Stomach (tissue), 9 donors: ENCODE results near the gene DNAH10. TPM values are rescaled to one million over a fixed set of nuclear protein-coding genes. Genes with fewer than 3 reads are reported as not detected.

Experiments
- DNase-seq, 2 donors: peaks; one replicate each; pipeline versions ENCODE4 v3.0.0 to v3.0.0-alpha.2; 2013 to 2019
- H3K27ac ChIP-seq, 5 donors: fragments of 200-600 bp in 4 of 5; sonication (generic) in 4 of 5; one replicate each; pipeline ENCODE4 v1.5.1; 2013 to 2019; ENCODE audit warnings: mild to moderate bottlenecking in 1 of 5, moderate library complexity in 1 of 5
- H3K27me3 ChIP-seq, 3 donors: fragments of 200-600 bp; sonication (generic); one replicate each; pipeline ENCODE4 v1.5.1; 2017 to 2019; ENCODE audit warnings: mixed run types in 1 of 3
- H3K36me3 ChIP-seq, 4 donors: fragments of 200-600 bp; sonication (generic); 1 replicate in 3 of 4; 2 replicates in 1 of 4; pipeline ENCODE4 v1.5.1; 2016 to 2019
- H3K4me1 ChIP-seq, 4 donors: fragments of 200-600 bp; sonication (generic); one replicate each; pipeline ENCODE4 v1.5.1; 2016 to 2019
- H3K4me3 ChIP-seq, 4 donors: fragments of 200-600 bp; sonication (generic) in 3 of 4; one replicate each; pipeline ENCODE4 v1.5.1; 2016 to 2019; ENCODE audit warnings: mild to moderate bottlenecking in 1 of 4
- H3K9me3 ChIP-seq, 4 donors: fragments of 200-600 bp; sonication (generic); one replicate each; pipeline ENCODE4 v1.5.1; 2016 to 2019
- CTCF ChIP-seq, 7 experiments: fragments of 450-650 bp in 4 of 7; fragments of 200-600 bp in 3 of 7; sonication (generic) in 3 of 7; IDR thresholded peaks; one replicate each; pipeline ENCODE4 v1.5.1; 2016 to 2019; ENCODE audit warnings: antibody characterized with exemption in 7 of 7, control low read depth in 2 of 7, mild to moderate bottlenecking in 1 of 7
- EP300 ChIP-seq: sonication (generic); formaldehyde crosslinking; IDR thresholded peaks from one replicate; pipeline ENCODE4 v1.6.1; 2017; ENCODE audit warnings: antibody characterized with exemption
- POLR2A ChIP-seq, 4 donors: fragments of 450-650 bp; IDR thresholded peaks; one replicate each; pipeline ENCODE4 v1.6.1; 2016; ENCODE audit warnings: antibody characterized with exemption in 4 of 4, control low read depth in 2 of 4, mild to moderate bottlenecking in 1 of 4, moderate library complexity in 1 of 4
- POLR2AphosphoS5 ChIP-seq, 3 donors: sonication (generic); formaldehyde crosslinking; IDR thresholded peaks; one replicate each; pipeline ENCODE4 v1.6.1; 2016; ENCODE audit warnings: antibody characterized with exemption in 3 of 3
- WGBS, 5 donors: extraction: QIAGEN DNeasy Blood & Tissue Kit in 3 of 5; methylation state at CpG; one replicate each; pipeline versions ENCODE4 v1.1.5 to v1.1.7; 2013 to 2018; 5-methylcytosine and 5-hydroxymethylcytosine counted together
- intact Hi-C: fragments of 100-400 bp; cut with DNase I; formaldehyde crosslinking; loops from one replicate; pipeline ENCODE4 v1.15.1; 2023; ENCODE audit warnings: low total_unique reads
- polyA plus RNA-seq, 3 donors: library from polyadenylated mRNA; stranded (reverse); fragments of 200-250 nt; gene quantifications; one replicate each; pipeline ENCODE4 v1.2.3, GENCODE V29; 2013
- total RNA-seq, 5 donors: library from RNA; depleted of rRNA; stranded (reverse); fragments of >200 nt; gene quantifications; one replicate each; pipeline versions ENCODE4 v1.1.0 to v1.2.3, GENCODE V29; 2014 to 2016
- donor health status: healthy with polysubstance abuse.
- donor health status: Bipolar disorder and iron deficiency.
- donor health status: healthy.

The DNAH10 gene
- total and polyA plus RNA-seq, 8 donors: under 0.01 to 0.92 (median 0.15) TPM; not detected in 3

- no peak for TF ChIP-seq EP300
- TF ChIP-seq POLR2AphosphoS5 (IDR thresholded peaks at IDR 0.05): no peak
- TF ChIP-seq CTCF (IDR thresholded peaks at IDR 0.05): no peak
- no peak for TF ChIP-seq POLR2A (IDR thresholded peaks at IDR 0.05)
- intact Hi-C loops: no loop called here
- H3K9me3 ChIP-seq: no peaks in the 10 kb centered on the region
- DNase-seq: no peak
- H3K27ac ChIP-seq: no peak overlapping the region
- no peaks in the 10 kb centered on the region for H3K4me1 ChIP-seq
- H3K4me3 ChIP-seq: no peak overlapping the region
- H3K27me3 ChIP-seq: no peaks in the 10 kb centered on the region
- peaks cover 0 to 12% (median 2%) of the 10 kb centered on the region in 4 donors for H3K36me3 ChIP-seq
- WGBS, 5 donors: 86 to 98% (median 92%) methylated on average over 8 to 9 of the region's 9 CpGs
Observed at GRCh38 chr12:123929946-123930583, 168.0 kb downstream of the DNAH10 start.

GRCh38 chr12:123931686-123932321, 169.7 kb downstream of the DNAH10 start:
- 83 to 87% (median 86%) methylated on average over 13 to 14 of the region's 14 CpGs for WGBS, 5 donors
- Histone ChIP-seq H3K4me1 (no peaks in the 10 kb centered on the region), H3K9me3 (no peaks in the 10 kb centered on the region), H3K36me3 (peaks cover 10 to 28% (median 12%) of the 10 kb centered on the region in 4 donors), H3K27ac (no peak overlapping the region), H3K4me3 (no peak overlapping the region), H3K27me3 (no peaks in the 10 kb centered on the region)
- TF ChIP-seq CTCF (IDR thresholded peaks at IDR 0.05) (no peak), POLR2AphosphoS5 (IDR thresholded peaks at IDR 0.05) (no peak), POLR2A (IDR thresholded peaks at IDR 0.05) (no peak), EP300 (no peak)
- intact Hi-C loops: no loop called here
- DNase-seq: no peak

- H3K4me1 ChIP-seq: no peaks in the 10 kb centered on the region
- no peak overlapping the region for H3K4me3 ChIP-seq
- TF ChIP-seq EP300: no peak
- no peak for TF ChIP-seq POLR2A (IDR thresholded peaks at IDR 0.05)
- TF ChIP-seq POLR2AphosphoS5 (IDR thresholded peaks at IDR 0.05): no peak
- TF ChIP-seq CTCF (IDR thresholded peaks at IDR 0.05): no peak
- H3K36me3 ChIP-seq: peaks cover 18 to 39% (median 24%) of the 10 kb centered on the region in 4 donors
- whole genome bisulfite sequencing, 5 donors: 87 to 92% (median 89%) methylated on average over 14 of the region's 14 CpGs
- H3K27ac ChIP-seq: no peak overlapping the region
- no peaks in the 10 kb centered on the region for H3K27me3 ChIP-seq
- intact Hi-C loops: no loop called here
- no peaks in the 10 kb centered on the region for H3K9me3 ChIP-seq
- no peak for DNase-seq
Observed at GRCh38 chr12:123933214-123933613, 171.1 kb downstream of the DNAH10 start.

- 85 to 93% (median 90%) methylated on average over 6 to 11 of the region's 11 CpGs for WGBS, 5 donors
- no peaks in the 10 kb centered on the region for H3K9me3 ChIP-seq
- no peak overlapping the region for H3K4me3 ChIP-seq
- DNase-seq: no peak
- H3K36me3 ChIP-seq: peaks cover 18 to 41% (median 25%) of the 10 kb centered on the region in 4 donors
- H3K4me1 ChIP-seq: peaks cover 0 to 5% (median 0%) of the 10 kb centered on the region in 4 donors
- TF ChIP-seq POLR2A (IDR thresholded peaks at IDR 0.05) (no peak), EP300 (no peak), CTCF (IDR thresholded peaks at IDR 0.05) (no peak), POLR2AphosphoS5 (IDR thresholded peaks at IDR 0.05) (no peak)
- no peak overlapping the region for H3K27ac ChIP-seq
- H3K27me3 ChIP-seq: no peaks in the 10 kb centered on the region
- intact Hi-C loops: no loop called here
Observed at GRCh38 chr12:123934016-123934620, 172.0 kb downstream of the DNAH10 start.
